GM18502 (cell line): ENCODE measurements around the gene GMCL1.
A peak's percentile ranks its signal among the peaks of the same experiment; 100 is the strongest.
"Not testable (repeated sequence)": the region's sequence is repeated elsewhere in the genome, so short reads cannot be mapped to it uniquely, and the experiment has no call there.

Source experiments
- ATAC-seq: cut with Tn5 transposase; IDR thresholded peaks from one replicate; pipeline ENCODE4 v1.9.1; 2021; ENCODE audit warnings: mild to moderate bottlenecking; ENCODE audit not compliant: unreplicated experiment, poor library complexity

GMCL1 gene

DNA sequence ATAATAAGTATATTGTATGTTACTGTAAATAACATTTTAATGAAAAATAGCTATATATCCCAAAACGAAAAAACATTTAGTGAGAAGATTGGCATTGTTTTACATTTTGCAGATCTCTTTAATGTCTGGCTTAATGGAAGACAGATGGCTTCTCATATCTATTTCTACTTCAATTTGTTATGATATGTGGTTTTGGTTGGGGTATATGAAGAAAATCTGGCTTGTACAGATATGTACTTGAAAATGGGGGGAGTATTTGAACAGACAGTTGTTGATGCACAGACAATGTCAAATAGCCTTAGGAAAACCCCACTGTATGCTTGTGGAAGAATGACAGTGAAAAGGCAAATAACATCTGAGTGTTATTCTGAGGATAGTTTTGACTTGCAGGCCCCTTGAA is 23.6 kb upstream of the GMCL1 start:
- ATAC-seq = no peak

DNA sequence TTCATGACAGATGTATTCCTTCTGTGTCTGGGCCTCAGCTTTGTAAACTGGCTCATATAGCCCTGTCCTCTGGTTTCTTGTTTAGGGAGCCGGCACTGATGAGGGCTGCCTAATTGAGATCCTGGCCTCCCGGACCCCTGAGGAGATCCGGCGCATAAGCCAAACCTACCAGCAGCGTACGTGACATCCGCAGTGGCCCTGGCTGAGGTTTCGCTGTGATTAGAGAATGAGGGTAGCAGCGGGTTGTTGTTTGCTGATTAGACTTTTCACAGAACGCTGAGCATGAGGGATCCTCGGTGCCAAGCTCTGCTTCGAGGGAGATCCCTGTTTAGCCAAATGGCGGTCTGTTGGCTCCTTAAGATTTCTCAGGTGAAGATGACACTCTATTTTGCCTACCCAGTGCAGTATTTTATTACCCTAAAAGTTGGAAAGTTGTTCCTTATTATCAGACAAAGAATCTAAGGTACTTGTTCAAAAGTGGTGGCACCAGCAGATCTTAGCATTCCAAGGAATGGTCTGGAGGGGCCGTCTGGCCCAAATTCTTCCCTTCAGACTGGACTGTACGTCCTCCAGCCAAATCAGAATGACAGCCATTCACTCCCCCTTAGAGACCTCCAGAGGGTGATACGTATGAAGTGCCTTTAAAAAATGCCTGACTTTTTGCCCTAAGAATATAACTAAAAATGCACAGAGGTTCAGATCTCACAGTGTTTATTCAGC is 21.5 kb upstream of the GMCL1 start:
- ATAC-seq = no peak

DNA sequence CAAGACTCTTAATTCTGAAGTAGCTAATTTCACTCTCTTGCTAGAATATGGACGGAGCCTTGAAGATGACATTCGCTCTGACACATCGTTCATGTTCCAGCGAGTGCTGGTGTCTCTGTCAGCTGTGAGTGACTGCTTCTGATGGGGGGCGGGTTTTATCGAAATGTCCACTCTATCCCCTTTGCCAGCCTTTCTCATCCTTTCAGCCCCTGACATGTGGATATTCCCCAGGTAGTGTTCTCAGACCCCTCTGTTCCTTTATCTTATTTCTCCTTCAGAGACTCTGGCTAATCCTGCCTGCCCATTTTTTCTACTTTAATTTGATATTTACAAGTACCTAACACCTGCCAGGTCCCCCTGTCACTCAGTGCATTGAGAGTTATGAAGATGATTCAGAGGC is 18.9 kb upstream of the GMCL1 start:
- no peak for ATAC-seq

DNA sequence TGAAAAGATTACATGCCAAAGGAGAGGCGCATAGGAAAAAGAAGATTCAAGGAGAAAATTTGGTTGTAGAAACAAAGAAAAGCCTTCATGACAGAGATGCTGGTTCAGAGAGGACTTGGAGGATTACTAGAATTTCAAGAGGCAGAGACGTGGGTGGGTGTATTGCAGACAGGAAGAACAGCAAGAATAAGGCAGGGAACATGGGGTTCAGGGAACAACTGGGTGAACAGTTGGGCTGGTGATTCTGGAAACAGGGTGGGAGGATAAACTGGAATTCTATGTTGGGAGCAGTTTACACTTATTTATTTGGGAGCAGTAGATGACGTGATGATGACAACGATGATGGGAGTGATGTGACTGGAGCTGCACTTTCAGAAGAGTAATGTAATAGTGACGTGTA is 18.4 kb upstream of the GMCL1 start:
- no peak for ATAC-seq

DNA sequence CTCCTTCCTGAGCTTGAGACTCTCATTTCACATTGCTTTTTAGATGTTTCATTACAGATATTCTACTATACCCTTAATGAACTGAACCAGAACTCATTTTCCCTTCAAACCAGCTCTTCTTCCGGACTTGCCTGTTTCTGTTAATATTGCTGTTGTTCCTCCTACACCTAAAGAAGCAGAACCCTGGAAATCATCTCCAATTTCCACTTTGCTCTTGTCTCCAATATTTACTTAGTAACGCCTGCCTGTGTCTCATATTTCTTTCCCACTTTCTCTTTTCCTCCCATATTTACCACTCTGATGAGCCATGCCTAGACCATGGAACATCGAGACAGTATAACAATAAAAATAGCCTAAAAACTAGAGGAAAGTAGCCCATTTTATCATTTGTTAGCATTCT is 17.9 kb upstream of the GMCL1 start:
- no peak for ATAC-seq

DNA sequence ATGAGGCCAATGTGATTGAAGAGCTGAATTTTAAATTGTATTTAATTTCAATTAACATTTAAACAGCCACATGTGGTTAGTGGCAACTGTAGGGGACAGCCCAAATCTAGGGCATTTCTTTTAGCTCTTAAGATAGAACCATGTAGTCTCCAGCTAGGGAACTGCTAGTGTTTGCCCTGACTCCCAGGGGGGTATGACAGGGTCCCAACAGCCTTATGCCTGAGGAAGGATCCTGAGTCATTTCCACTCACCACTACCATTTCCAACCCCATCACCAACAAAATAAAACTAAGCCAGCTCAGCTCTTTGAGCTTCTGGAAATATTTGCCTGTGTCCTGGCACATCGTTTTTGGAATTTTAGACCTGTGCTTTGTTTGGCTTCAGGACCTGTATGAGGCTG is 13.7 kb upstream of the GMCL1 start:
- no peak for ATAC-seq

DNA sequence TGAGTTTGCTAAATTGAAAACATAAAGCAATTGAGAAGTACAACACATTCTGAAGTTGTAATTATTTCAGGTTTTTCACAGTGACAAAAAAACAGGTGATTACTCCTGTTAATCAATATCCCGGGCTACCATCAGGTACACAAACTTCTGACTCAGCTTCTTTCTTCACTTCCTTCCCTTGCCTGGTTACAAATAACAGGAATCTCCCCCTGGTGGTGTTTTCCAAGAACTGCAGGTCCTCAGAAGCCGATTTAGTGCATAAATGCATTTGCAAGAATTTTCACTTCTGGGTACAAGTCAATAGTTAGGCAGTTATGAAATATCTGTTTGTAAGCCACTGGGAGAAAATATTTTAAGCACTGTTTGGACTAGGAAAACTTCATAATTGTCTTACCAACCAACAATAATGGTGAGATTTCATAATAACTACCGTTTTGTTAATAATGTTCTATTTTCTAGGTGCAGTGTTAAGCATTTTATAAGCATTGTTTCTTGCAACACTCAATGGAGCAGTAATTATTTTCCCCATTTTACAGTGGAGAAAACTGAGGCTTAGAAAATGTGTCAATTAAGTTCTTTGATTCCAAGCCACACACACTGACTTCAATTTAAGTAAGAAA is 12.4 kb upstream of the GMCL1 start:
- no peak for ATAC-seq

DNA sequence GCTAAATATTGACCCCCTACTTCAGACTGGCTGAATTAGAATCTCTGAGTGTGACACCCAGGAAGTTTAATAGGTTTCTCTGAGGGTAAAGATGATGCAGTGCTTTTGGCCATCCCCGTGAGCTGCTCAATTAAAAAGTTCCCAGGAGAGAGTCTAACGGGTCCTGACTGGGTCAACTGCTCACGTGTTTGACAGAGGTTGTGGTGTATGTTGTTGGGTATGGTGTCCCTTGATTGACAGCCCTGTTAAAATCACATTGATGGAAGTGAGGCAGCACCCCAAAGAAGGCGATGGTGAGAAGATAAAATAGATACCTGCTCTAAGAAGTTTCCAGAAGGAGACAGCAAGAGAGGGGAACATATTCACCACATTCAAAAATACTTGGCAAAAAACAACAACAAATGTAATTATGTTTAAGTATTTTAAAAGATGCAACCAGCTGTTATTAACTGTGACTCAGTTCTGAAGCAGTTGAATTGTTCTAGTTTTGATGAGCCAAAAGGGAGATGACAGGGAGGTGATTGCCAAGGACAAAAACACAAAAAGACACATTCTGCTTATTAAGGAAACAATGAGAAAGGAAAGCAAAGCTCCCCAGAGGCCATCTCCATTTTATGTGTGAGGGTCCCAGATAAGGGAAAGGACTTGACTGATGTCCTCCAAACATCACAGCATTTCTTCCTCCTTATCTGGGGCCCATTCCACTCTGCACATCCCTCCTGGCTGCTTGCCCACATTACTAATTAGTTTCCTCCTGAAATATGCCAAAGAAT is 11.5 kb upstream of the GMCL1 start:
- ATAC-seq = no peak

DNA sequence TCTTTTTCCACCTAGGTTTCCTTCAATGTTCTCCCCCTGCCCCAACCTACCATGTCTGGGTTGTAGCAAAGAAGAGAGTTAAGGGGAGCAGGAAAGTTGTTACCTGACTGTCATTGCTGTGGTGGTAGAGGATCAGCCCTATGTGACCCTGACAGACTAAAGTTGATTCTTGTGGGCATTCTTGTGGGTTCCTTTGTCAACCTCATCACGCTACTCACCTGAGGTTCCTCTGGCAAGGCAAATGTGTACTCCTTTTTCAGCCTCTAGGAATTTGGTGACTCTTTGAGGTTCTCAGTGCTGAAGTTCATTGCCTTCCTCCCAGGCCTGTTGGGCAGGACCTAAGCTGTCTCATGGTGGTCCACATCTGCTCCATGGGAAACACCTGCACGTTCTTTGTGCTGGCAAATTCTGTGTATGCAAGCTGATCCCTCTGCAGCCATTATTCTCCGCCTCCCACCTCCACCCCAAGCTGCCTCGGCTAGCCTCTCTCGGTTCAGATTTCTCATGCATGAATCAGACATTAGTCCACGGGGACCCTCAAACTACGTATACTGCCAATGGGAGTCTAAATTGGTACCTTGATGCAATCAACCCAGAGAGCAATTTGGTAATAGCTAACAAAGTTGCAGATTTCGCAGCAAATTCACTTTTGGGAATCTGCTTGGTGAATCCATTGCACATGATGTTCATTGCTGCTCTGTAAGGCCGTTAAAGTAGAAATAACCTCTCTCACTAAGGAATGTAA is 1.5 kb upstream of the GMCL1 start:
- no peak for ATAC-seq

DNA sequence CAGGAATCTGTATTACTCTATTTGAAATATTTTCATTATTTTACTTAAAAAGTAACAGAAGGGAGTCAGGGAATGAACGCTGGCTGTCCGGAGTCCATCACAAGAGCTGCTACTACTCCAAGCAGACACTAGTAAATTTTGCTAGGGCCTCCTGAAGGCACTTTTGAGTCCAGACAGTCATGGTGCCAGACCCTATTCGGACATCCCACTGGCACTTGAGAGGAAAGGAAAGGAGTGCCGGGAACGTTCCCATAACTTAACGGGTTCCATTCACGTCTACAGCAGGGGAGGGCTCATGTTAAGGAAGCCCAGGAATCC is 563 bp upstream of the GMCL1 start:
- ATAC-seq = peak; percentile 1

DNA sequence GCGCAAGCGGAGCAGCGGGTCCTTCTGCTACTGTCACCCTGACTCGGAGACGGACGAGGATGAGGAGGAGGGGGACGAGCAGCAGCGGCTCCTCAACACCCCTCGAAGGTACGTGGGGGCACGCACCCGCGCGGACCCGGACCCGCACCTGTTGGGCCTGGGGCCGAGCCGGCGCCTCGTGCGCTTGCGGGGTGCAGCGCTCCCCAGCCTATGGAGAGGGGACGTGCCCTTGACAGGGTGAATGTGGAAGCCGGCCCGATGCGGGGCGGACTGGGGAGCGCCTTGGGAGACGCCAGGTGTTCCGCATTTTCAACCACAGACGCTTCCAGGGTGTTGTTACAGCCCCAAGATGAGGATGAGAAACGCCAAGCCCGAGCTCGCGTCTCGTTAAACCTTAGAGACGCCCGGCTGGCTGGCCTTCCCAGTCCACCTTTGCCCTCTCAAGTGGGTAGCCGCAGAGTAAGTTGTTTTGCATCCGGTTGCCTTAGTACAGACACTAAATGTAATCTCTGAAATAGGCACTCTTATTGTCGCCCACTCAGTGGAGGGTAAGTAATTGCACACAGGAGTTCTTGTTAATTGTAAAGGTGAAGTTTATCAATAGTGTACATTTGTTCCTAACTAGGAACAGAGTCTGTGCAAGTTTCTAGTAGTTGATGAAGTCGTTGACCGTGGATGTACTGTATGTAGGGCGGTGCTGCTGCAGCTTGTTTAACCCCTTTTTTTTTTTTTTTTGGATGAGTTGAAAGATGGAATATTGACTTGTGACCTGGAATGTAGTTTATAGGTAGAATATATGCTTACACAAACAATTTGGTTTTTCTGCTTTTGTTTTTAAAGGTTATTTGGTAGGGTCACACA is 815 bp downstream of the GMCL1 start:
- peak; percentile 23 for ATAC-seq

DNA sequence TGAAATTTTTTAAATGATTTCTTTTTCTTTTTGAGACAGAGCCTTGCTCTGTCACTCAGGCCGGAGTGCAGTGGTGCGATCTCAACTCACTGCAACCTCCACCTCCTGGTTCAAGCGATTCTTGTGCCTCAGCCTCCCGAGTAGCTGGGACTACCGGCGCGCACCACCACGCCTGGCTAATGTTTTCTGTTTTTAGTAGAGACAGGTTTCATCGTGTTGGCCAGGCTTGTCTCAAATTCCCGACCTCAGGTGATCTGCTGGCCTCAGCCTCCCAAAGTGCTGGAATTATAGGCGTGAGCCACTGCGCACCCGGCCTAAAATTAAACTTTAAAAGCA is 1.4 kb downstream of the GMCL1 start:
- not testable (repeated sequence) for ATAC-seq

DNA sequence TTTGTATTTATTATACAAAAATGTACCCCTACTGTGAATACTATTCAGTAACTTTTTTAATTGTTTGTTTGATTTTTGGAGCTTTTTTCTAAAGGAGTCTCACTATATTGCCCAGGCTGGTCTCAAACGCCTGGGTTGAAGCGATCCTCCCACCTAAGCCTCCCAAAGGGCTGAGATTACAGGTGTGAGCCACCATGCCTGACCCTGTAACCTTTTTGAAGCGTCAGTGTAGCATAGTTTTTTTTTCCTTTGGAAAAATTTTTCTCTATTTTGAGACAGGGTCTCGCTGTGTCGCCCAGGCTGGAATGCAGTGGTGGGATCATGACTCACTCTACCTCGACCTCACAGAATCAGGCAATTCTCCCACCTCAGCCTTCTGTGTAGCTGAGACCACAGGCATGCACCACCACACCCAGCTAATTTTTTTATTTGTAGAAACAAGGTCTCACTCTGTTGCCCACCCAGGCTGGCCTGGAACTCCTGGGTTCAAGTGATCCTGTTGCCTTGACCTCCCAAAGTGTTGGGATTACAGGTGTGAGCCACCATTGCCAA is 2.0 kb downstream of the GMCL1 start:
- ATAC-seq = no peak

DNA sequence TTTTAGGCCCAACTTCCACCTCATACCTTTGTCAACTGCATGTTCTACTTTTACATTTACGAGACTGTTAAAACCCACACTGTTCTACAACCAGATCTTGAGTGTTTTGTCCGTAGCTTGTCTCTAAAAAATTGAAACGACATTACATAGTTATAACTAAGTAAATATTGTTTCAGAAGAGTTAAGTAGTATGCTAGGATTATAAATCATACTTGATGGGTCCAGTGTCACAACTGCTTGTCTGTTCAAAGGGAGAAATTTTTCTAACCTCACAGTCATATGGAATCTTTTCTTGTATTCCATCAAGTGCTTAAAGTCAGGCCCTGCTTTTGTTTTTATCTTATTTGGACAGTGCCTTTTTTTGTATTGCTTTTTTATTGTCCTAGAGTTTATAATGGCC is 4.3 kb downstream of the GMCL1 start:
- no peak for ATAC-seq

DNA sequence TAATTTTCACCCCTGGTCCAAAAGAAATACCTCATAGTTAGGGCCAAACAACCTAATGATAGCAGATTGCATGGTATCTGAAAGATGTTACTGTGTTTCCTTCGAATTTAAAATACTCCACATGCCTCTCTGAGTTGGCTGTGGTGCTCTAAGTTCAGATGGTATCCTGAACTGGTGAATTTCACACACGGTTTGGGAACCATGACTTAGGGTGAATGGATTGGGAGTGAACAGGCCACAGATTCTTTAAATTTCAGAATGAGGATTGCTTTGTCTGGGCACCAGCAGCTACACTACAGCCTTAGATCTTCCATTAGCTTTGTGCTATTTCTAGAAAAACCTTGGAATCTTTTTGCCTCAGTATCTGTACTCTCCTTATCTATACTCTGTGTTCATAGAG is 6.2 kb downstream of the GMCL1 start:
- no peak for ATAC-seq

DNA sequence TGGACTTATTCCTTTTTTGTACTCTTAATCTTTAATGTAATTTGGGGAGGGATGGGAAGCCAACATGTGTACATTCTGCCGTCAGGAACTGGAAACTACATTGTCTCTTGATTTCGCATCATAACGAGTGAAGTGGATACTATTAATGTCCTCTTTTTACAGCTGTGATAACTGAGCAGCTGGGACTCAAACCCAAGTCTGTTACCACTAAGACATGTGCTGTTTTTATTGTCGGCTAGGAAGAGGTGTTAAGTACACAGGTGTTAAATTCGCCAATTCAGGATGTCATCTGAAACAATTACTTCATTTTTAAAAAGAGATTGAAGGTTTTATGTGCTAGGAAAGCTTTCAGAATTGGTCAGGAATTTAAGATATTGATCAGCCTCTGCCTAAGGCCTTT is 6.9 kb downstream of the GMCL1 start:
- no peak for ATAC-seq

DNA sequence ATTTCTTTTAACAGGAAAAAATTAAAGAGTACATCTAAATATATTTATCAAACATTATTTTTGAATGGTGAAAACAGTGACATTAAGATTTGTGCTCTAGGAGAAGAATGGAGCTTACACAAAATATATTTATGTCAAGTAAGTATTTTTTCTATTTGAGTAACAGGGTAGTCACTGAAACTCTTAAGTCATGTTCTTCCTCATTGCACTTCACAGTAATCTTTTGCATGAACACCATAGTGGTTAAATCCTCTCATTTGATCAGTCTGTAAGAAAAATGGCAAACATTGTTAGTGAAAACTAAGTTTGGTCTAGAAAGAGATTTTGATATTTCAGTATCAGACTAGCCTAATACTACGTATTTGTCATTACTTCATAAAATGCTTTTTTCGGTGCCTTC is 8.1 kb downstream of the GMCL1 start:
- no peak for ATAC-seq

DNA sequence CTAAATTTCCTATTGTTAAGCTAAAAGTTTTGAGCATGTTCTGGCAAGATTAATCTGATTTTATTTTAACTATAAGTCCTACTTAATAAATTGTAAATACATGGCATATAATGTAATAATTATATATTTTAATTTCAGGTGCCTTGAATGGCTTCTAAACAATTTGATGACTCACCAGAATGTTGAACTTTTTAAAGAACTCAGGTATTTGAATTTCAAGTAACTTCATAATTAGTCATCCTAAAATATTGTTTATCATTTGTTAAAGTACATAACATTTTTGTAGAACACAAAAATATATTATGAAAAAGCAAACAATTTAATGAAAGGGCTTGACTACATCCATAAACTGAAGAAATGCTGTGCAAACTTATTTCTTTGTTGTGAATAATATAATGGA is 14.5 kb downstream of the GMCL1 start:
- no peak for ATAC-seq

DNA sequence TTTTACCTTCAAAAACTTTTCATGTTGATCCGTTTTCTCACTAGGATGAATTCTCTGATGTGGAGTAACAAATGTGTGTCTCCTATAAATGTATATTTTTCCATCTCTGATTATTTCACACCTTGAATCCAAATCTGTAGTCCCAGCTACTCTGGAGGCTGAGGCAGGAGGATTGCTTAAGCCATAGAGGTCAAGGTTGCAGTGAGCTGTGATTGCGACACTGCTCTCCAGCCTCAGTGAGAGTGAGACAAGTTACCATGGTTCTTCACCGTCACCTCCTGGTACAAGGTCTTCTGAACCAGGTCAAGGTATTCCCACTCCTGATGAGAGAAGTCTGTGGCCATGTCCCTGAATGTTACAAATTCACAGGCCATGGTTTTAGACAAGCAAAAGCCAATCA is 15.1 kb downstream of the GMCL1 start:
- no peak for ATAC-seq
